MV-4-11 (cell line): ENCODE results near the gene C14orf119.

Source experiments
- DNase-seq: peaks from one replicate; lab custom pipeline; 2025; lab: John Stamatoyannopoulos, UW

Gene C14orf119, protein sequence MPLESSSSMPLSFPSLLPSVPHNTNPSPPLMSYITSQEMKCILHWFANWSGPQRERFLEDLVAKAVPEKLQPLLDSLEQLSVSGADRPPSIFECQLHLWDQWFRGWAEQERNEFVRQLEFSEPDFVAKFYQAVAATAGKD

DNA sequence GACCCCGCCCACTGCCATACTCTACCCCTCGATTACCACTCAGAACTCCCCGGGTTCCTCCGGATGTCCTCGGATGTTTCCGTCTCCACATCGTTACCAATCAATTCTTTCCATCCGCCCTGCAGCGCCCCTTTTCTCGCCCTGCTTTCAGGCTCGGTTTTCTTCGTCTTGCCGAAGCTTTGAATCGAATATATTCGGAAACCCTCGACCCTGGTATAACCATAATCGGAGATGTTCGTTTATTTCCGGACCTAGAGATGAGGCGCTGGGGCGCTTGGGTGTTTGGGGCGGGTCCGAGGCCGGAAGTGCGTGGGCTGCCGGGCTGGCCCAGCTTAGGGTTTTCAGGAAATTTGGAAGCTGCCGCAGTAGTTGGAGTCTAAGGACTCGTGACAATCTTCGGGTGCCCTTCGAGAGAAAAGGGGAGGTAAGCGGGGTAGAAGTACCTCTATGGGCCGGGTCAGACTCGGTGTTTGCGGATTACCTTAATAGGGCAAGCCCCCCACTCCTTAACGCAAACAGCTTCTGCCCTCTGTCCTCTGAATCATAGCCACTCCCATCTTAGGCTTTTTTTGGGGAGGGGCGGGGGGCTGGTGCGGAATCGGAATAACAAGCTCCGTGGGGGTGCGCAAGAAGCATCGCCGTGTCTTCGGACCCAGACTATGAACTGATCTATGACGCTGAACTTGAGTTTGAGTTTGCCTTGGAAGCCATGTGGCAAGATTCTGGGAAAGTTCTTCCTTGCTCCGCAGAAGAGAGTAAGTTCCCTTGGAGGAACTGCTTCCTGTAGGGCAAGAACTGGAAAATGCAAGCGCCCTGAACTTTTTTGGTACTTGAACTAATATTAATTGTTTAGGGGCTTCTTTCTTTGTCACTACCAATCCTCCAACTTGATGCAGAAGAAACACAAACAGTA lies at the start of gene C14orf119:
Gene C14orf119 (plus strand): TSS at position 310 of the 913 bp plus-strand sequence. CDS start 2,154 bp downstream, outside the sequence.
- DNase-seq, result no peak

DNA sequence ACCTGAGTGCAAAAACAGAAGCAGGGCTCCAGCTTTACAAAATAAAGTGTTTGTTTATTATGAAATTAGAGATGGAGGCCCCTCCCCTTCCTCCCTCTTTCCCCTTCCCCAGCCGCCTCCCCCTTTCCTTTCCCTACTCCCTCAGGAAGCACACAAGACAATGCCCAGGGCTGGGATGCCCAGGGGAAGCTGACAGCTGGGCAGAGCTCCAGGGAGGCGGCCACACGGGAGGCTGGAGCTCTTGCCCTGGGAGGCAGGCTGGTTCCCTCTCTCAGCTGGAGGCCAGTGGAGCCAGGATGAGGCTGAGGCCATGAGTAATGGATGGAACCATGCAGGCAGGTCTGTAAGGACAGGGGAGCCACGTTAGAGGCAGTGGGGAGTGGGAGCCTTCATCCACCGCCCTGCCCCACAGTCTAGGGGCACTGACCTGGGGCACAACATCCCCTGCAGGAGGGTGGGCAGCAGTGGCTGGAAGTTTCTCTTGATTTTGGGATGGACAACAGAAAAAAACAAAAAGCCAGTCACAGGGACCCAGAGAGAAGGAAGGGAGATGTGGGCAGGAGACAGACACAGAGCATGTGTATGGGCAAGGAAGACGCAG lies 48.2 kb upstream of the C14orf119 start:
- DNase-seq, result no peak

DNA sequence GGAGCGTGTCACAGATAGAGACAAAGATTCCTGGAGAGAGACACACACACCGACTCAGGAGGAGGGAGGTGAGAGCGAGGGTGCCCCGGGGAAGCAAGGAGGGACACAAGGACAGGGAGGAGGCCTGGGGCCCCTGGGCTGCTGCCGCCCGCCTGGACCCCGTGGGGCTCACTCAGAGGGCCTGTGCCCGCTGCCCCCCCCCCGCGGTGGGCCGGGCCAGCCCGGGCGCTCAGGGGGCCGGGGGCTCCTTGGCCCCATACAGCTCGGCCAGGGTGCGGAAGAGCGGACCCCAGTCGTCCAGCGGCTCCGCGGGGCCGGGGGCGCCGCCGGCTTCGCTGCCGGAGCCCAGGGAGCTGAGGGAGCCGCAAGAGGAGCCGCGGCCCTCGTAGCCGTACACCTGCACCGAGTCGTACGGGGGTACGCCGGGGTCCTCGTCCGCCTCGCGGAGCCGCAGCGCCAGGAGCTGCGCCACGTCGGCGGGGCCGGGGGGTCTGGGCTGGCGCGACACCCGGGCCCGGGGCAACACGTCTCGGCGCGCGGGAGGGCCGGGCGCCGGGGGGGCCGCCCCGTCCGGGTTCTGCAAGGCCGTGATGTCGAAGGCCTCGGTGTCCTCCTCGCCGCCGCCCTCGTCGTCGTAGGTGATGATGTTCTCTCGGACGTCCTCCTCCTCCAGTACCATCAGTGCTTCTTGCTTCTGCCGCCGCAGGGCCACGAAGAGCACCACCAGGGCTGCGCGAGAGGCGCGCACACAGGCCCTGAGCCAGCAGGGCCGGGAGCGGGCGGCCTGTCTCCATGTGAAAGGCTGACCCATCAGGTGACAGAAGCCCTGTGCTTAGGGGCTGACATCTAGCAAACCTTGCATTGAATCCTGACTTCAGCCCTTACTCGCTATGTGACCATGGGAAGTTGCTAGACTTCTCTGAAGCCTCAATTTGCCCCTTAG lies 47.3 kb upstream of the C14orf119 start:
- DNase-seq, result no peak

DNA sequence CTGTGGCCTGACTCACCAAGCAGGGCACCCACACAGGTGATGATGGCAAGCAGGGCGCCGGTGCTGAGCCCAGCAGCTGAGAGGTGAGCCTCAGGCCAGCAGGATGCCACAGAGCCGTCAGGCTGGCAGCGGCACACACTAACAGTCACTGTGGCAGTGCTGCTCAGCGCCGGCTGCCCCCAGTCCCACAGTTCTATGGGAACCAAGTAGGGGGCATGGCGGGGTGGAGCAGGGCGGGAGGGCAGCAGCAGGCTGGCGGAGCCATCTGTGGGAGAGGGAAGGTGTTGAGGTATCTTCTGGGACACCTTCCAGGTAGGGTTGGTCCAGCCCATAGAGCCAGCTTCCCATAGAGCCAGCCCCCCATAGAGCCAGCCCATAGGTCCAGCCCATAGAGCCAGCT lies 46.3 kb upstream of the C14orf119 start:
- DNase-seq, result no peak

DNA sequence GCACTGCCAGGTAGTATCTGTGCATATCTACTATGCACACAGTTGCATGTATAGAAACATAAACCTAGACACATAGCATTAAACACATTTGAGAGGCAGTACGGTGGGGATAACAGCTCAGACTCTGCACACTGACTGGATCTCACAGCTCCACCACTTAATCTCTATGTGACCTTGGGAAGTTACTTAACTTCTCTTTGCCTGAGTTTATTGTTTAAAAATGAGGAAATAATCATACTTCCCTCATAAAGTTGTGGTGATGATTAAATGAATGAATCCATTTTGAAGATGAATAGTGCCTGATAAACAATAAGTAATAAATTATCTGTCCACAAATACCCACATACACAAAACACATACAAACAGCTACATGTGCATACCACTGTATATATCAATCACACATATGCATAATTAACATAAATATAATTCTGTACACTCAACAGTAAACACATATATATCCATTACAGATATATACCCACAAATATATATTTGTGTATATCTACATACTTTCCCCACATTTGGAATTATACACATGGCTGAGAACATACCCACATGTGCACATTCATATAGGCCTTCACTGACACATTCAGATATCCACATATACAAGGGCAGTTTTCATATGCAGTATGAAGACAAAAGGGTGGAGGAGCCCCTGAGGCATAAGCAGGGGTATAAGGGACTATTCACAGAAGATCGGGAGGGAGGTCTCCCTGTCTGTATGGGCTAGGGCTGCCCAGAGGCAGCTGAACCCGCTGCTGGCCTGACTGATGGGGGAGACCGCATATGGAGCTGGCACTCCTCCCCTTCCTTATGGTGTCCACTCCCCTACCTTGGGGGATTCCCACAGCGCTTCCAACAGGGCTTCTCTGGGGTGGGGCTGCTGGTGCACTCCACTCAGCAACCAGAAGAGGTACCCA lies 43.9 kb upstream of the C14orf119 start:
- no peak for DNase-seq

DNA sequence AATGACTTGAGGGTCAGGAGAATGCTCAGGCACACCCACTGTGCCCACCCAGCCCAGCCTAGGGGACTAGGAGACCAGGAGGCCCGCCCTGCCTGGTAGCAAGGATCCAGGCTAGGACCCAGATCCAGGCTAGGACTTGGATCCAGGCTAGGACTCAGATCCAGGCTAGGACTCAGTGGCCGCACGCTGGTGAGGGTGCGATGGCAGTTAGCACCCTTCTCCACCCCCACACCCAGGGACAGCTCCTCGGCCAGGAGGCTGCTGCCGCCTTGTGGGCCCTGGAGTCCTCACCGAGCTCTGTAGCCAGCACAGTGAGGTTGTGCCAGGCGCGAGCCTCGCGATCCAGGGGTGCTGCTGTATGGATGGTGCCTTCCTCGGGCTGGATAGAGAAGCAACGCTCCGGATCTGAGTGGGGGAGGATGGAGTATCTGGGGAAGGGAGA lies 43.1 kb upstream of the C14orf119 start:
- DNase-seq, result no peak

DNA sequence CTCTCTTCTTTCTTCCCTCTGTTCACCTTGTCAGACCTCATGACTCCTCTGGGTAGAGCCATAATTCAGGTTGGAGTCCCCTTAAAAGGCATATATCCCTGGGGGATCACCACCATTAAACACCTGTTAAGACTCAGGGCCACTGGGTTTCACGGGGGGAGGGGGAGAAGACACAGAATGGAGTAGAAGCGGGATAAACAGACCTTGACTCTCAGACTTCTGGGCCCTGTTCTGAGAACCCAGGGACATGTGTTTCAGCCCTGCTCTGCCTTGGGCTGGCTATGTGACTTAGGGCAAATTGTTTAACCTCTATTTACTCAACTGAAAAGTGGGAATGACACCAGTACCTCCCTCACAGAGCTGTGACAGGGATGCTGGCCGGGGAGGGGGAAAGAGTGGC lies 42.6 kb upstream of the C14orf119 start:
- no peak for DNase-seq

DNA sequence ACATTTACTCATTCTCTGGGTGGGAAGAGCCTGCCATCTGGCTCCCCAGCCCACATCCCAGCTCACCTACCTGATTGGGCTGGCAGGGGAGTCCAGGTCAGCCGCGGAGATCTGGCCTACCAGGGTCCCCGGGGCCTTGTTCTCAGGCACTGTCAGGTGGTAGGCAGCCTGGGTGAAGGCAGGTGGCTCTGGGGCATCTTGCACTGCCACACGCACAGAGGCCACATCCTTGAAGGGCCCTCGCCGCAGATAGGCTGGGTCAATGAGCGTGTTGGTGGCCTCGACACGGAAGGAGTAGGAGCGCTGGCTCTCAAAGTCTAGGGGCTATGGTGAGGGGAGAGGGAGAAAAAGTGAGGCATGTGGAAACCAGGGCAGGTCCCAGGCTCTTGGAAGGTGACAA lies 41.9 kb upstream of the C14orf119 start:
- no peak for DNase-seq

DNA sequence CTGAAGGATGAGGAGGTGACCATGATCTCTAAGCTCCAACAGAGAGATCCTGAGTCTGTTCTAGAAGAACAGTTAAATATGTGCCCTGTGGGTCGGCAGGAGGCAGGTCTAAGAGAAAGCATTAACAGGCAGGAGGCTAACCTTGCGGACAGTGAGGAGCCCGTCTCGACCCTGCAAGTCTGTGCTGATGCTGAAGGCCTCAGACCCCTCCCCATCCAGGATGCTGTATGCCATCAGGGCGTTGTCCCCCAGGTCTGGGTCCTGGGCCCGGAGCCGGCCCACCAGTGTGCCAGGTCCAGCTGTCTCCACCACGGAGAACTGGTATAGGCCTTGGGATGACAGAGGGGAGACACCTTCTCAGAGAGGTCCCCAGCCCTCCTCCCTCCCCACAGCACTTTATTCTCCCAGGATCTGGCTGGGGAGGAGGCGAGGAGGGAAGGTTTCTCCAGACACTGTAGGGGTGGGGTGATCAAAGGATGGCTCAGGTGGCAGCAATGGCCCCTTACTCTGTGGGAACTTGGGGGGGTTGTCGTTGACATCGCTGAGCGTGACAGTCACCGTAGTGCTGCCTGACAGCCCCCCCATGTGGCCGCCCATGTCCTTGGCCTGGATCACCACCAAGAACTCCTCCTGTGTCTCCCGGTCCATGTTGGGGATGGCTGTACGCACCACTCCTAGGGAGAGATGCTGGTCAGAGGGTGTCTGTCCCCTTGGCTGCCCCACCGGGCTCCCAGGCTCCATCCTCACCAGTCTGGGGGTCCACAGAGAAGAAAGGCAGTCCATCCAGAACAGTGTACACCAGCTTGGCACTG lies 41.1 kb upstream of the C14orf119 start:
- no peak for DNase-seq

DNA sequence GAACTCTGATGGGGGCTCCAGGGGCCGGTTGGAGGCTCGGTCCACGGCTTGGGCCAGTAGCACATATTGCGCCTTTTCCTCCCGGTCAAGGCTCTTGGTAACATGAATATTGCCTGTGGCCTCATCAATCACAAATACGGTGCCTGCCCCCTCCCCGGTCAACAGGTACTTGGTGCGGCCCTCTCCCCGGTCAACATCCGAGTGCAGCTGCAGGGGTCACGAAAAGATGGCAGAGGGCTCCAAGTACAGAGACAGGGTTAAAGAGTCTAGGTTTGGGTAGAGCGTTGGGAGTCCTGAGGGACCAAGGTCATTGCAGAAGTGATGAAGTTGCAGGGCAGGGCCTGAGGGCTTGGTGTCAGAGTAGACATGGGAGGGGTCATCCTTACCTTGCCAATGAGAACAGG lies 40.2 kb upstream of the C14orf119 start:
- no peak for DNase-seq

DNA sequence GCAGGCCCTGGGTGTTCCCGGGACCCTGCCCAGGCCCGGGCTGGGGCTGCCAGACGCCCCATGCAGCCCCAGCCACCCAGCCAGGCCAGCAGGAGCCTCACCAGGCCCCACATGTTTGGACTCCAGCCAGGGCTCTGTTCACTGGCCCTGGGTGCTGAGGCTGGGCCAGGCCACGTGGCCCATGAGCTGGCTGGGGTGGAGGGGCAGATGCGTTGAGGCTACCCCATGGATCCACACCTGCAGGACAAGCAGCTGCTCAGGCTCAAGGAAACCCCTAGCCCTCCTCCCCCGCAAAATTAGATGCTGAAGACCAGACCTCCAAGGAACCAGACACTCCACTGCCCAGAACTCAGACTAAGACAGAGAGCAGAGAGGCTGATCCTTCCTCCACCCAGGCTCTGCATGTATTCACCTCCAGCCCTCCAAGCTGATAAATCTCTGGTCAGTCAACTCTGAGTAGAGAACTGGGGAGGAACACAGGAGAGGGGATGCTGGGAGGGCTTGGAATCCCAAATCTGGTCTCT lies 39.6 kb upstream of the C14orf119 start:
- DNase-seq, result no peak

DNA sequence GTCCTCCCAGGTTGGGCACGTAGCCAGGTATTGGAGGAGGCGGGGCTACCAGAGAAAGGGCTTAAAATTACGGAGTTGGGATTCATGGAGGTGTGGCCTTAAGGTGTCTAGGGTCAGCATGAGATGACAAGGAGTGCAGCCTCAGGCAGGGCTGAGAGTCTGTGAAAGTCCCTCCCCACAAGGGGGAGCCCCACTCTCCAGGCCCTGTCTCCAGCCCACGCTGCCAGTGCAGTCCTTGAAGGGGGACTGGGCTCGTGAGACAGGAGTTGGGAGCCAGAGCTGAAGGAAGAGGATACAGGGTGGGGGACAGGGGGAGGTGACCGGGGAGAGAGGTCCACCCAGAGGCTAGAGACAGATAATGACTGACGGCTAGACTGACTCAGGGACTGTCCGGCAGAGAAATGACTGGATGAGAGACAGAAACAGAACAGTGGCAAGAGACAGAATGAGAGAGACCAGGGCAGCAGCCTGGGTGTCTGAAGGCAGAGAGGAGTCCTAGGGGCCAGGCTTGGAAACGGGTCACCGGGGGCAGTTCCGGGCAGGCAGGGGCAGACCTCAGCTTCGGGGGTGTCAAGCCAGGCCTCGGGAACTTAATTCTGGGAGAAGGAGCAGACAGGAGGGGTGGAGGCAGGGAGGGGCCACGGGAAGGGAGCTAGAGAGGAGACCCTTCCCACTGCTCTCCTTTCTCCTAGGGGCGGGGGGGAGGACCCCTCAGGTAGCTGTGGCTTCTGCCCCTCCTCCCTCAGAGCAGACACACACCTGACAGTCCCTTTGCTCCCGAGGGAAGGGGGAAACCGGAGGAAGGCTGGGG lies 39.0 kb upstream of the C14orf119 start:
- DNase-seq, result no peak

DNA sequence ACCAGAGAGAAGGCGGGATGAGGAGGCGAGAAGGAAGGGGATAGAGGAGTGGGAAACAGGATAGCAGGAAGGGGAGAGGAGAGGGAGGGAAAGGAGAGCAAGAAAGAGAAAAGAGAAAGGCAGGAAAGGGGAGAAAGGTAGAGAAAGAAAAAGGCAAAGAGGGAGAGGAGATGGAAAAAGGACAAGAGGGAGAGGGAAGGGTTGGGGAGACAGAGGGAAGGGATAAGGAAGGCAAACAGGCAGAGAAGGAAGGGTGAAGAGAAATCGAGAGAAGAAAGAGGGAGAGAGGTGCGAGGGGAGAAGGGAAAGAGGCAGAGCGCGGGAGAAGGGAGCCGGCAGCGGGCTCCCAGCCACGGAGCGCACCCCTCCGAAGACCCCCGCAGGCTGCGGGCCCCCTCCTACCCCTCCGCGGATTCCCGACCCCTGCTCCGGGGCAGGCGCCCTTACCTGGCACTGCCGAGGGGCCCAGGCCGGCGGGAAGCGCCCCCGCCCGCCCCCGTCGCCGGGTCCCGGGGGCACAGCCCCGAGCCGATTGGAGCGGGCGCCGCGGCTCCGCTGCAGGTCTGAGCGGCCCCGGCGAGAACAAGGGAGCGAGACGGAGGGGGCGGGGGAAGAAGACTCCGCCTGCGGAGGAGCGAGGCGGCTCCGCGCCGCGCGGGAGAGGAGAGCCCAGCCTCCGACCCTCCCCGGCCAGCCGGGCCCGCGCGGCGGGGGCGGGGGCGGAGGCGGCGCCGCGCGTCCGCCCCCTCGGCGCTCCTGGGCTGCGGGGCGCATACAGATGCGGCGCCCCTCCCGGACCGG lies 38.1 kb upstream of the C14orf119 start, which contains the start of gene CDH24:
Gene CDH24 (minus strand): TSS at position 565 of the 801 bp plus-strand sequence. CDS start 1,787 bp downstream, outside the sequence.
- DNase-seq, result no peak

DNA sequence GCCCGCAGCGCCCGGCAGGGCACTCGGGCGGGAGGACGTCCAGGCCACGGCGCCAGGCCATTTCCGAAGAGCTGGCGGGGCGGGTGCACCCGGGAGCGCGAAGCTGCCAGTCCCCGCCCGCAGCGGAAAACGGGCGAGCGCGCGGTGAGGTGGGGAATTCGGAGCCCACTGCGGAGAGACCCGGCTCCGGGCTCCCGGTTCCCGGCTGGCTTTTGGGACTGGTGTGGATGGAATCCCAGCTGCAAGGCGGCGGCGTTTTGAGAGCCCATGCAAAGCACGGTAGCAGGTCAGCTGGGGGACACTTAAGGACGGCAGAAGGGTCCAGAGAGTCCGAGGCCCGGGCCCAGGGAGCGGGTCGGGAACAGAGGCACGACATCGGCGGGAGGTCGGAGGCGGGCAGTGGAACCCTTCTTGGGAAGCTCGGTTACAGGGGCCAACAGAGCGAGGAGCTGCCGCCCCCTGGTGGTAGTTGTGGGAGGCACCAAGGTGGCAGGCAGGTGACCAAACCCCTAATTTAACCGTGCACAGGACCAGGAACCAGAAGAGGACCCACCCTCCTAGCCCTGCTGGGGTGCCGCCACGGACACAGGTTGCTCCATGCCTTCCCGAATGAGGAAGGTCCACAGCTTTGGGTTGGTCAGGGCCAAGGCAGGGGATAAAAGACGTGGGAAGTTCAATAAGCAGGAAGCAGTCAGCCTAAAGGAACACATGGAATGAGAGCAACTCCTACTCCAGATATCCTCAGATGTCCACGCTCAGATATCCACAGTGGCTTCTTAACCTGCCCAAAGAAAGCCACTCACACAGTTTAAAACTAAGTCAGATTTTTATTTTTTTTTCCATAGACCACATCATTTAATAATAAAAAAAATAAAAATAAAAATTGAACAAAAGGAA lies 37.3 kb upstream of the C14orf119 start:
- DNase-seq, result no peak

DNA sequence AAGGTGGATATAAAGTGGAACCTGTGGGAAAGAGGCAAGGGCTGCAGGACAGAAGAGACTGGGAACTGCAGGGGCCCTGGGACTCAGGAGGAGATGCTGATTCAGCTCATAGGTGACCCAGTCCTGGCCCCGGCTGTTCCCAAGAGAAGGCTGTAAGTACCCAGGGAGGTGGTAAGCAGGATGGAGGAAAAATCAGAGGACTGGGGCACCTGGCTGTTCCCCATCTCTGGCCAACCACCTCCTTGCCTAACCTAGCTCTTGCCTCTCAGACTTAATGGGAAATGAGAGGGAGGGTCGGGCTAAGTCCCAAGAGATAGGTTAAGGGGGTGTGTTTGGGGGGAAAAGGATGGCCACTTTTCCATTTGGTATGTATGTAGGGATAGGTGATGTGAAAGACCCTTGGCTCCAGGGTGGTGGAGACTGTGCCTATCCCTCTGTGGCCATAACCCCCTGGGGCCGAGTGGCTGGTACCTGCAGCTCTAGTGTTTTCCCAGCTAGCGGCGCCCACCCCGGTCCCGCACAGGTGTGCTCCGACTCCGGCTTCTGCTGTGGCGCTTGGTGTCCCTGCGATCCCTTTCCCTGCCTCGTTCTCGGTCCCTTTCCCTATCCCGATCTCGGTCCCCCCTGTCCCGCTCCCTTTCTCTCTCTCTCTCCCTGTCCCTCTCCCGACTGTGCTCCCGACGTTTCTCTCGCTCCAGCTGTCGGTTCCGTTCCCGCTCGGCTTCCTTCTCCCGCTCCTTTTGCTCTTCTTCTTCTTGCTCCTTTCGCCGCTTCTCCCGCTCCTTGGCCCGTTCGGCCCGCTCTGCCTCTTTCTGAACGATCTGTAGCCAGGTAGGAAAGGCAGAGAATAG lies 36.4 kb upstream of the C14orf119 start:
- DNase-seq, result no peak
